HepG2 (cell line): ENCODE results near the gene USE1. TPM values are rescaled to one million over a fixed set of nuclear protein-coding genes. Genes with fewer than 3 reads are reported as not detected.

ENCODE experiments used
- FOSL1 ChIP-seq: sonication (generic); formaldehyde crosslinking; IDR thresholded peaks from 2 replicates; pipeline ENCODE4 v1.9.0; 2021; ENCODE audit warnings: missing genetic modification reagents, borderline replicate concordance
- GATAD1 ChIP-seq: IDR thresholded peaks from 2 replicates; pipeline ENCODE4 v1.6.1; 2016; ENCODE audit warnings: missing genetic modification reagents, missing compliant biosample characterization
- KAT7 ChIP-seq: IDR thresholded peaks from 2 replicates; pipeline ENCODE4 v1.6.1; 2018; ENCODE audit warnings: borderline replicate concordance, missing compliant biosample characterization
- MEF2D ChIP-seq: sonication (generic); formaldehyde crosslinking; IDR thresholded peaks from 2 replicates; pipeline ENCODE4 v1.5.1; 2020; ENCODE audit warnings: mild to moderate bottlenecking, missing genetic modification reagents
- MXD3 ChIP-seq: IDR thresholded peaks from 2 replicates; pipeline ENCODE4 v1.6.1; 2016; ENCODE audit warnings: mild to moderate bottlenecking, missing biosample characterization, missing genetic modification reagents
- NCOR1 ChIP-seq: fragments of 200-600 bp; sonication (generic); IDR thresholded peaks from 2 replicates; pipeline ENCODE4 v1.7.0; 2017; ENCODE audit warnings: antibody characterized with exemption, low read length, borderline replicate concordance
- REST ChIP-seq, 2 experiments: IDR thresholded peaks; 2 replicates each; pipeline ENCODE4 v1.6.1; 2011 to 2012; ENCODE audit warnings: low read length in 2 of 2, borderline replicate concordance in 1 of 2, low read depth in 1 of 2, mild to moderate bottlenecking in 1 of 2, moderate library complexity in 1 of 2
- SIX4 ChIP-seq: sonication (generic); formaldehyde crosslinking; IDR thresholded peaks from 2 replicates; pipeline ENCODE4 v1.4.0; 2020; ENCODE audit warnings: missing genetic modification reagents
- ZBTB39 ChIP-seq: sonication (generic); formaldehyde crosslinking; IDR thresholded peaks from 2 replicates; pipeline ENCODE4 v1.5.0; 2020; ENCODE audit warnings: missing genetic modification reagents
- ZBTB8A ChIP-seq: sonication (generic); formaldehyde crosslinking; IDR thresholded peaks from 2 replicates; pipeline ENCODE4 v1.4.0; 2020; ENCODE audit warnings: mild to moderate bottlenecking, low read depth, missing genetic modification reagents, borderline replicate concordance
- ZNF143 ChIP-seq: sonication (generic); formaldehyde crosslinking; IDR thresholded peaks from 2 replicates; pipeline ENCODE4 v1.4.0; 2020; ENCODE audit warnings: missing genetic modification reagents
- ZNF20 ChIP-seq: sonication (generic); formaldehyde crosslinking; IDR thresholded peaks from 2 replicates; pipeline ENCODE4 v1.4.0; 2020; ENCODE audit warnings: mild to moderate bottlenecking, moderate library complexity, missing genetic modification reagents
- ZNF431 ChIP-seq: sonication (generic); formaldehyde crosslinking; IDR thresholded peaks from 2 replicates; pipeline ENCODE4 v1.9.0; 2022; ENCODE audit warnings: missing genetic modification reagents, low read depth, mild to moderate bottlenecking, borderline replicate concordance
- ZNF556 ChIP-seq: sonication (generic); formaldehyde crosslinking; IDR thresholded peaks from 2 replicates; pipeline ENCODE4 v1.4.0; 2020; ENCODE audit warnings: mild to moderate bottlenecking, missing genetic modification reagents, borderline replicate concordance
- ZNF772 ChIP-seq: sonication (generic); formaldehyde crosslinking; IDR thresholded peaks from 2 replicates; pipeline ENCODE4 v1.5.0; 2020; ENCODE audit warnings: mild to moderate bottlenecking, missing genetic modification reagents
- ZNF792 ChIP-seq: IDR thresholded peaks from 2 replicates; pipeline ENCODE4 v1.6.1; 2016
- polyA plus RNA-seq, 8 experiments: library from polyadenylated mRNA; depleted of rRNA in 3 of 8; stranded (reverse) in 7 of 8; unstranded in 1 of 8; fragments of >200 nt; fragmentation: Illumina TruSeq in 4 of 8; extraction: Trizol in 4 of 8; gene quantifications; 2 replicates each; pipeline versions ENCODE4 v1.2.1 to v1.2.3, GENCODE V29; 2011 to 2016; ENCODE audit warnings: low read depth in 4 of 8, missing spikeins in 1 of 8, mixed read lengths in 1 of 8; ENCODE audit not compliant: insufficient read depth in 1 of 8
- total RNA-seq, 5 experiments: library from RNA; depleted of rRNA; stranded (reverse); fragments of >200 nt; fragmentation: Illumina TruSeq; extraction: Trizol; gene quantifications; 2 replicates each; pipeline ENCODE4 v1.2.3, GENCODE V29; 2016; ENCODE audit warnings: low read depth in 1 of 5

The USE1 gene
- total and polyA plus RNA-seq, 2 of the 13 experiments (the other 11 are each of a cell fraction or from before 2014, with no cell fraction given): 9.9 to 17.6 TPM

- TF ChIP-seq REST (IDR thresholded peaks at IDR 0.05; ENCODE audit: borderline replicate concordance in 1 of 2, low read depth in 1 of 2, low read length in 2 of 2) (no peak), GATAD1 (CRISPR knock-in tag) (peak; percentile 65; the same call in 1 of the 2 replicates), ZBTB8A (CRISPR knock-in tag) (no peak), ZNF431 (CRISPR knock-in tag) (no peak), FOSL1 (CRISPR knock-in tag) (no peak), SIX4 (CRISPR knock-in tag) (no peak), KAT7 (CRISPR knock-in tag) (no peak), ZNF20 (CRISPR knock-in tag) (no peak), NCOR1 (no peak), MEF2D (CRISPR knock-in tag) (peak; percentile 49; the same call in 1 of the 2 replicates), ZNF792 (CRISPR knock-in tag) (peak; percentile 48; the same call in 1 of the 2 replicates), ZNF556 (0 out of 2 replicates have a peak, but pooled peaks have one; percentile 60), MXD3 (CRISPR knock-in tag) (0 out of 2 replicates have a peak, but pooled peaks have one; percentile 28), ZNF772 (CRISPR knock-in tag) (no peak), ZBTB39 (CRISPR knock-in tag) (no peak), ZNF143 (CRISPR knock-in tag) (no peak)
These were observed 45.7 kb downstream of the USE1 start (continued) for GRCh38 chr19:17260842-17261325.
